H9 (cell line): ENCODE results near the gene TM9SF4. TPM values are rescaled to one million over a fixed set of nuclear protein-coding genes. Genes with fewer than 3 reads are reported as not detected.

ENCODE experiments used
- DNase-seq: peaks from one replicate; pipeline ENCODE4 v3.0.0-alpha.2; 2017
- H2AFZ ChIP-seq: one replicate; pipeline ENCODE4 v1.6.1; 2013; ENCODE audit warnings: mild to moderate bottlenecking, low read length, control low read depth, moderate library complexity
- H2AK5ac ChIP-seq: 2 replicates; pipeline ENCODE4 v1.6.1; 2013; ENCODE audit warnings: low read length, control low read depth, mixed read lengths; ENCODE audit not compliant: insufficient read length
- H2BK120ac ChIP-seq: one replicate; pipeline ENCODE4 v1.6.1; 2013; ENCODE audit warnings: low read depth, mild to moderate bottlenecking, low read length, control low read depth, inconsistent platforms; ENCODE audit not compliant: poor library complexity, severe bottlenecking
- H2BK12ac ChIP-seq: 2 replicates; pipeline ENCODE4 v1.6.1; 2013; ENCODE audit warnings: low read length, control low read depth, mixed read lengths, low read depth; ENCODE audit not compliant: insufficient read length
- H2BK15ac ChIP-seq: 2 replicates; pipeline ENCODE4 v1.6.1; 2013; ENCODE audit warnings: low read depth, low read length, control low read depth
- H2BK20ac ChIP-seq: one replicate; pipeline ENCODE4 v1.6.1; 2013; ENCODE audit warnings: low read depth, mild to moderate bottlenecking, low read length, control low read depth, inconsistent platforms; ENCODE audit not compliant: poor library complexity, severe bottlenecking
- H2BK5ac ChIP-seq: 2 replicates; pipeline ENCODE4 v1.6.1; 2013; ENCODE audit warnings: low read length, control low read depth, mixed read lengths; ENCODE audit not compliant: insufficient read length
- H3K14ac ChIP-seq: 2 replicates; pipeline ENCODE4 v1.6.1; 2013; ENCODE audit warnings: low read length, control low read depth; ENCODE audit not compliant: insufficient read depth
- H3K18ac ChIP-seq: 2 replicates; pipeline ENCODE4 v1.6.1; 2013; ENCODE audit warnings: low read depth, mild to moderate bottlenecking, mixed read lengths, low read length, control low read depth; ENCODE audit not compliant: insufficient read length
- H3K23ac ChIP-seq: 2 replicates; pipeline ENCODE4 v1.6.1; 2013; ENCODE audit warnings: low read length, control low read depth, mixed read lengths, low read depth; ENCODE audit not compliant: insufficient read length
- H3K23me2 ChIP-seq: 2 replicates; pipeline ENCODE4 v1.6.1; 2013; ENCODE audit warnings: low read depth, mild to moderate bottlenecking, mixed read lengths, low read length, control low read depth; ENCODE audit not compliant: insufficient read length, poor library complexity, severe bottlenecking
- H3K27ac ChIP-seq: 2 replicates; pipeline ENCODE4 v1.5.1; 2013; ENCODE audit warnings: low read length, control low read depth, mixed read lengths, low read depth; ENCODE audit not compliant: insufficient read length
- H3K27me3 ChIP-seq: 2 replicates; pipeline ENCODE4 v1.6.1; 2013; ENCODE audit warnings: low read length, control low read depth, inconsistent platforms; ENCODE audit not compliant: insufficient read depth
- H3K4ac ChIP-seq: 2 replicates; pipeline ENCODE4 v1.6.1; 2013; ENCODE audit warnings: low read depth, mild to moderate bottlenecking, control low read depth, inconsistent platforms, low read length, moderate library complexity
- H3K4me1 ChIP-seq: 2 replicates; pipeline ENCODE4 v1.6.1; 2013; ENCODE audit warnings: low read length, control low read depth, inconsistent platforms; ENCODE audit not compliant: insufficient read depth
- H3K4me2 ChIP-seq: 2 replicates; pipeline ENCODE4 v1.6.1; 2013; ENCODE audit warnings: low read length, control low read depth, mixed read lengths; ENCODE audit not compliant: insufficient read length, insufficient read depth
- H3K56ac ChIP-seq: 2 replicates; pipeline ENCODE4 v1.6.1; 2013; ENCODE audit warnings: low read depth, mild to moderate bottlenecking, mixed read lengths, low read length, control low read depth; ENCODE audit not compliant: insufficient read length
- H3K79me1 ChIP-seq: 2 replicates; pipeline ENCODE4 v1.6.1; 2013; ENCODE audit warnings: low read depth, mild to moderate bottlenecking, moderate library complexity, low read length, control low read depth, inconsistent platforms; ENCODE audit not compliant: insufficient read depth, poor library complexity, severe bottlenecking
- H3K79me2 ChIP-seq: 2 replicates; pipeline ENCODE4 v1.6.1; 2013; ENCODE audit warnings: low read length, control low read depth, inconsistent platforms; ENCODE audit not compliant: insufficient read depth
- H3K9ac ChIP-seq: 2 replicates; pipeline ENCODE4 v1.6.1; 2013; ENCODE audit warnings: low read length, control low read depth, mixed read lengths; ENCODE audit not compliant: insufficient read length; ENCODE audit errors: extremely low read depth
- H3K9me3 ChIP-seq: one replicate; pipeline ENCODE4 v1.6.1; 2013; ENCODE audit warnings: low read depth, low read length, inconsistent platforms; ENCODE audit not compliant: control insufficient read depth
- H3T11ph ChIP-seq: one replicate; pipeline ENCODE4 v1.6.1; 2013; ENCODE audit warnings: mild to moderate bottlenecking, low read length, control low read depth, inconsistent platforms
- H4K20me1 ChIP-seq: one replicate; pipeline ENCODE4 v1.6.1; 2013; ENCODE audit not compliant: control insufficient read depth, insufficient read length, insufficient read depth
- H4K5ac ChIP-seq: 2 replicates; pipeline ENCODE4 v1.6.1; 2013; ENCODE audit warnings: low read depth, mild to moderate bottlenecking, mixed read lengths, low read length, control low read depth; ENCODE audit not compliant: insufficient read length
- H4K8ac ChIP-seq: replicated peaks from 2 replicates; pipeline ENCODE4 v1.6.1; 2013; ENCODE audit warnings: low read length, control low read depth, mixed read lengths, low read depth; ENCODE audit not compliant: insufficient read length
- H4K91ac ChIP-seq: 2 replicates; pipeline ENCODE4 v1.6.1; 2013; ENCODE audit warnings: low read depth, mild to moderate bottlenecking, moderate library complexity, mixed read lengths, low read length, control low read depth; ENCODE audit not compliant: insufficient read length
- H3K27ac Mint-ChIP-seq, 3 experiments: 2 replicates in 2 of 3; 3 replicates in 1 of 3; pipeline ENCODE4 v1.8.0; 2020 to 2021; ENCODE audit warnings: mixed read lengths in 3 of 3, mild to moderate bottlenecking in 1 of 3, moderate library complexity in 1 of 3
- H3K27me3 Mint-ChIP-seq: 2 replicates; pipeline ENCODE4 v1.8.0; 2021; ENCODE audit warnings: low read depth, mild to moderate bottlenecking, moderate library complexity, mixed read lengths
- H3K36me3 Mint-ChIP-seq, 3 experiments: 2 replicates in 2 of 3; 3 replicates in 1 of 3; pipeline ENCODE4 v1.8.0; 2020 to 2021; ENCODE audit warnings: low read depth in 3 of 3, mixed read lengths in 3 of 3; ENCODE audit not compliant: insufficient read depth in 1 of 3
- H3K4me1 Mint-ChIP-seq, 2 experiments: 2 replicates each; pipeline ENCODE4 v1.8.0; 2020; ENCODE audit warnings: mixed read lengths in 2 of 2
- H3K4me3 Mint-ChIP-seq, 2 experiments: 2 replicates in 1 of 2; 3 replicates in 1 of 2; pipeline ENCODE4 v1.8.0; 2020 to 2021; ENCODE audit warnings: mild to moderate bottlenecking in 2 of 2, mixed read lengths in 2 of 2, moderate library complexity in 1 of 2
- H3K9me3 Mint-ChIP-seq, 2 experiments: 2 replicates in 1 of 2; 3 replicates in 1 of 2; pipeline ENCODE4 v1.8.0; 2020; ENCODE audit warnings: mild to moderate bottlenecking in 2 of 2, mixed read lengths in 2 of 2, moderate library complexity in 1 of 2
- WGBS: extraction: QIAGEN DNeasy Blood & Tissue Kit; methylation state at CpG from one replicate; pipeline ENCODE4 v1.1.7; 2013; ENCODE audit warnings: missing lambda C conversion rate, low lambda C conversion rate, mixed read lengths; ENCODE audit not compliant: insufficient read length; ENCODE audit errors: extremely low coverage; 5-methylcytosine and 5-hydroxymethylcytosine counted together
- total RNA-seq: library from RNA; stranded (reverse); gene quantifications from 2 replicates; pipeline ENCODE4 v1.2.1, GENCODE V29; 2021
- TF ChIP-seq, protein P1 (sequence below): fragments of 200-600 bp; sonication (generic); conservative IDR thresholded peaks from 3 replicates; pipeline ENCODE4 v1.8.0; 2021; ENCODE audit warnings: antibody characterized with exemption, mild to moderate bottlenecking

TM9SF4 gene
- total RNA-seq, 1 experiment from 2014 or later, result 62.3 TPM

DNA sequence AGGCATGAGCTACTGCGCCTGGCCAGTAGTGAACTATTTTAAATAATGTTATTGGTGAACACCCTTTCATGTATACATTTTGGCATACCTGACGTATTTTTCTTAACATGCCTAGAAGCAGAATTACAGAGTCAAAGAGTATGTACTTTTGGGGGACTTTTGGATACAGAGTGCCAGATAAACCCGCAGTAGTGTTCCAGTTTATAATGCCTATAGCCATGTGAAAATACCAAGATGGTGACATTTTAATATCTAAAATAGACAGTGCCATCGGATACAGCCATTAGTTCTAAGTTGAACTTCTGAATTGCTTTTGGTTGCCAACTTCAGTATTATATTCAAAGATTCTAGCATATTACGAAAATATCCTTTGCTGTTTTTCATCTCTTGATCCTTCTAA lies 20.3 kb downstream of the TM9SF4 start:
- Histone ChIP-seq H3K56ac (no peak overlapping the region), H3K9me3 (no peaks in the 10 kb centered on the region), H2BK5ac (no peak overlapping the region), H4K5ac (no peak overlapping the region), H4K91ac (no peak overlapping the region), H3K79me2 (no peaks in the 10 kb centered on the region; the same call in 1 of the 2 replicates), H3K27ac (no peak overlapping the region), H3K4me1 (no peaks in the 10 kb centered on the region; the same call in 1 of the 2 replicates), H3T11ph (no peak overlapping the region), H3K23ac (no peak overlapping the region), H4K8ac (no peak overlapping the region), H3K27me3 (no peaks in the 10 kb centered on the region), H2BK120ac (no peak overlapping the region), H3K18ac (no peak overlapping the region), H3K79me1 (peaks cover 3% of the 10 kb centered on the region), H2AFZ (no peak overlapping the region), H2BK12ac (no peak overlapping the region), H2BK20ac (no peak overlapping the region), H3K23me2 (no peaks in the 10 kb centered on the region), H3K14ac (no peak overlapping the region), H4K20me1 (no peaks in the 10 kb centered on the region), H2BK15ac (no peak overlapping the region), H3K9ac (no peak overlapping the region), H3K4ac (no peak overlapping the region), H2AK5ac (no peak overlapping the region), H3K4me2 (no peak overlapping the region)
- Mint-ChIP-seq H3K27me3 (no peaks in the 10 kb centered on the region), H3K9me3 (no peaks in the 10 kb centered on the region), H3K4me1 (peaks cover 11 to 17% of the 10 kb centered on the region in 2 experiments), H3K27ac (no peak overlapping the region), H3K4me3 (no peak overlapping the region), H3K36me3 (peaks cover 3 to 8% (median 6%) of the 10 kb centered on the region in 3 experiments; a peak in 6 of 7 replicates)
- no peak for DNase-seq
- whole genome bisulfite sequencing, result no CpG with 5 or more reads among the region's 5 CpGs
- TF ChIP-seq, protein P1, sequence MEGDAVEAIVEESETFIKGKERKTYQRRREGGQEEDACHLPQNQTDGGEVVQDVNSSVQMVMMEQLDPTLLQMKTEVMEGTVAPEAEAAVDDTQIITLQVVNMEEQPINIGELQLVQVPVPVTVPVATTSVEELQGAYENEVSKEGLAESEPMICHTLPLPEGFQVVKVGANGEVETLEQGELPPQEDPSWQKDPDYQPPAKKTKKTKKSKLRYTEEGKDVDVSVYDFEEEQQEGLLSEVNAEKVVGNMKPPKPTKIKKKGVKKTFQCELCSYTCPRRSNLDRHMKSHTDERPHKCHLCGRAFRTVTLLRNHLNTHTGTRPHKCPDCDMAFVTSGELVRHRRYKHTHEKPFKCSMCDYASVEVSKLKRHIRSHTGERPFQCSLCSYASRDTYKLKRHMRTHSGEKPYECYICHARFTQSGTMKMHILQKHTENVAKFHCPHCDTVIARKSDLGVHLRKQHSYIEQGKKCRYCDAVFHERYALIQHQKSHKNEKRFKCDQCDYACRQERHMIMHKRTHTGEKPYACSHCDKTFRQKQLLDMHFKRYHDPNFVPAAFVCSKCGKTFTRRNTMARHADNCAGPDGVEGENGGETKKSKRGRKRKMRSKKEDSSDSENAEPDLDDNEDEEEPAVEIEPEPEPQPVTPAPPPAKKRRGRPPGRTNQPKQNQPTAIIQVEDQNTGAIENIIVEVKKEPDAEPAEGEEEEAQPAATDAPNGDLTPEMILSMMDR, result no peak
